ENCODE data around the gene AK8.

Gene AK8

DNA sequence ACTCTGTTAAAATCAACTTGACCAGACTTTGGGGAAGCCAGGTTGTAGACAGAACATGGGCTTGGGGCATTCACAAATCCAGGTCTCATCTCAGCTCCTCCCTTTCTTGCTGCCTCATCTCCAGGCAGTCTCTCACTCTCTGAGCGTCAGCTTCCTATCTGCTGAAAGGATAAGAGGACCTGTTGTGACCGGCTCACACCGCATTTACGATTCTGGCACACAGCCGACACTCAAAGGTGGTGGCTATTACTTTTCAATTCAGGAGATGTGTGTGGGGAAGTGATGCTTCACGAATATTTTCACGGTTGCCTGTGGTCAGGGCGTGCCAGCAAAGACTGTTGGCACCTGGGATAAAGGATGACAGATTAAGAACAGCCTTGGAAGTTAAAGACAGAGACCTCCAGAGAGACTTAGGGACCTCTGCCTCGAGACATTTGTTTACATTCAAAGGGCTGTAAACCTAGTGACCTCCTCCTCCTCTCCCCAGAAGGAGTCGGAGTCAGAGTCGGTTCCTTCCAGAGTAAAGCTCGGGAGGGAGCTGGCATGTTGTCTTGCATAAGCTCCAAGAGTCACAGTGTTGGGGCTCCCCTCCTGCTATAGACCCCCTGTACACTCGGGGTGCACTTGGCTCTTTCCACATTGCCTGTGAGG is 83.2 kb downstream of the AK8 start:
- in situ Hi-C loops (cut with HindIII; ENCODE audit: low pct_unique_long_range_greater_than_20kb, low sequenced_read_pairs): no loop called here
- no peak for DNase-seq (ENCODE audit: low read depth in 1 of 2, low spot score in 1 of 2)
- no peak for TF ChIP-seq JUND (IDR thresholded peaks at IDR 0.05; ENCODE audit: low read depth)

DNA sequence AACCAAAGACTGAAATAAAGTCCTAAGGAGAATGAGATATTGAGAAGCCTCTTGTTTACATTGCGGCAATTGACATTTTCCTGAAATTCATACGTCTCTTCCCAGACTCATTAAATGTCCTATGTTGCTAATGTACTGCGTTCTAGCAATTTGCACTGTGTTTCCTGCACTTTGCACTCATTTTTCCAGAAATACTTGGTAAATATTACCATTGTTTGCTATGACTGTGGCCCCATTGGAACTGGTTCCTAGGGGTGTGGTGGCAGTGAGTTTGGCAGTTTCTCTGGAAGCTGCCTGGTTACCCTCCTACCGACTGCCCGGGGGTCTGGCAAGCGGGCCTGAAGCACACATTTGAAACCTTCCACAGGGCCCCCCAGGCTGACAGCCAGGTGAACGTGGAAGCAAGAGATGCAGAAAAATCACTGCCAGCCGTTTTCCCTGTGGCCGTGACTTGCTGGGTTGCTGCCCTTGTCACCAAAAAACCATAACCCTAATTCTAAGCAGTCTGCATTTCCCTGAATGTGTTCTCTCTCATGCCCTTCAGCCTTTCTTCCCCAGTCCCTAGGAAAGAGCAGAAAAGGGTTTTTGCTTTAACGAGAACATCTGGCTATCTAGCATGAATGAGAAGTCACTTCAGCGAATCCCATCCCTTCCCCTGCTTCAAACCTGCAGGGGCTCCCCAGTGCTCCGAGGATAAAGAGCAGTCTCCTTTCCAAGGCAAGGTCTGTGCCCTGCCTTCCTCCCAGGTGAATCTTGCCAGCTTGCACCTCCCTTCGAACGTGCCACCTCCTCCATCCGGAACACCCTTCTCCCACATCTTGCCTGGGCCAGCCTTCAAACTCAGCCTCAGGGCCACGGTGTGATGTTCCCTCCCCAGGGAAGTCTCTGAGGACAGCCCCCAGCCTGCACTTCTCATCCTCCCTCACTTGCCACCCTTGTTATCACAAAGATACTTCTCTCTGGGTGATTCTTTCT is 84.2 kb downstream of the AK8 start:
- in situ Hi-C loops (cut with HindIII; ENCODE audit: low pct_unique_long_range_greater_than_20kb, low sequenced_read_pairs): no loop called here
- no peak for DNase-seq (ENCODE audit: low read depth in 1 of 2, low spot score in 1 of 2)

DNA sequence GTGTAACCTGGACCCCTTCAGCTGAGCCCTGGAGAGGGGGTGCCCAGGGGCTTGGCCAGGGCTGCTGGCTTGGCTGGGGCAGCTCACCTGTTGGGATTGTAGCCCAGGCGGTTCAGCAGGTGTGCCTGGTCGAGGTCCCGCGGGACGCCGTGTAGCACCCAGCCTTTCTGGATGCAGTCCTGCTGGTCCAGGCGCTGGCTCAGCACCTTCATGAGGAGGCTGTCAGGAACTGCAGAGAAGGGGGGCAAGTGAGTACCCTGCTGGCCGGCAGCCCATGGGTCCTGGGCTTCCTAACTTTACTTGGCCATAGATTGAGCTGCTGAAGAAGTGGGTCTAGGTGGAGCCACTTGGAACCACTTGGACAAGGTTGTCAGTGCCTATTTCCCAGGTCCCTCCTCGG is 85.5 kb downstream of the AK8 start:
- in situ Hi-C loops (cut with HindIII; ENCODE audit: low pct_unique_long_range_greater_than_20kb, low sequenced_read_pairs): no loop called here
- DNase-seq (ENCODE audit: low read depth in 1 of 2, low spot score in 1 of 2): no peak
- no peak for TF ChIP-seq JUND (IDR thresholded peaks at IDR 0.05; ENCODE audit: low read depth)

More for the DNA sequence above, 84.2 kb downstream of the AK8 start:
- TF ChIP-seq JUND (IDR thresholded peaks at IDR 0.05; ENCODE audit: low read depth): no peak

DNA sequence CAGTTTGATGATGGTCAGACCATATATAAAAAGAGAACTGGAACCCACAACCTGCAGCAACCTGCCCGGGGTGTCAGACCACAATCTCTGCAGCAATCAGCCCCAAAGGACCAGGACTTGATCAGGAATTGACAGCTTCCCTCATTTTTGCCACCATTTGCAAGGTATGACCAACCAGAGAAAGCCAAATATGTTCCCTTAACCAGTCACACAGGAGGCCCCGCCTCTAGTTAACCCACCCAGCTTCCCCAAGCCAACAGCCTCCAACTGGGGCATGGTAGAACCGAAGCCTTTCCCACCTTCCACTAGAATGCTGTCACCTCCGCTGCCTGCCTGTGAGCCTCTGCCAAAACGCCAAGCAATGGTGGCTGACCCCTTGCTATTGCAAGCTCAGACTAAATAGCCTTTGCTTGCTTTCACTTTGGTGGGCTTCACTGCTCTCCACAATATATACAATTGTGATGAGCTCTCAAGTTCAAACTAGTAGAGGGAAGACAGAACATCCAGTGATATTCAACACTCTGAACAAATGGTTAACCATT is 86.3 kb downstream of the AK8 start:
- no peak for TF ChIP-seq JUND (IDR thresholded peaks at IDR 0.05; ENCODE audit: low read depth)
- no peak for DNase-seq (ENCODE audit: low read depth in 1 of 2, low spot score in 1 of 2)
- in situ Hi-C loops (cut with HindIII; ENCODE audit: low pct_unique_long_range_greater_than_20kb, low sequenced_read_pairs): no loop called here

DNA sequence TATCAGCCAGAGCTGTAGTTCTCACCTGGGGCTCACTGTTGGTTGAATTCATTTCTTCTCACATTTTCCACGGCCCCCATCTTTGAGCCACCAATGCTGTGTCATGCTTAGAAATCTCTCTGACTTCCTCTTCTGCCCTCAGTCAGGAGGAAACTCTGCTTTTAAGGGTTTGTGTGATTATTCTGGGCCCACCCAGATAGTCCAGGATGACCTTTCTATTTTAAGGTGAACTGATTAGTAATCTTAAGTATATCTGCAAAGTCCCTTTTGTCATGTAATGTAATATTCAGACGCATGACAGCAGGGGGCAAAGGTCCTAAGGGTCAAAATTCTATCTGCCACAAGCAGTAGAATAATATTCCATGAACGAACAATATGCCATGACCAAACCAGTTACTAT is 88.4 kb downstream of the AK8 start:
- TF ChIP-seq JUND (IDR thresholded peaks at IDR 0.05; ENCODE audit: low read depth): no peak
- DNase-seq (ENCODE audit: low read depth in 1 of 2, low spot score in 1 of 2): no peak
- in situ Hi-C loops (cut with HindIII; ENCODE audit: low pct_unique_long_range_greater_than_20kb, low sequenced_read_pairs): no loop called here

DNA sequence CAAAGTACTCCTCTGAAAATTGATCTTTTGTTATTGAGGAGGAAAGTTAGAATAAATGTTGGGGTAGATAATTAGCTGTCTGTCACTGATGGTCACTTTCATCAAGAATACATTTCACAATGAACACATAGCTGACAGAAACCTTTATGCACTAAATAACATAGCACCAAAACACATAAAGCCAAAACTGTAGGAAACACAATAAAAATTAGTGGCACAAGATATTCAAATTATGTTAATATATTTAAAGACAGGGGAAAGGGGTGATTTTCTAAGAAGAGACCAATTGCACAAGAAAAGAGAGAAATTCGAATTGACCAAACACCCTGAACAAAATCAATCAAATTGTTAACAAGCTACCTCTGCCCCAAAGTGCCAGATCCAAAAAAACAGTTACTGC is 89.7 kb downstream of the AK8 start:
- TF ChIP-seq JUND (IDR thresholded peaks at IDR 0.05; ENCODE audit: low read depth): no peak
- DNase-seq (ENCODE audit: low read depth in 1 of 2, low spot score in 1 of 2): no peak
- in situ Hi-C loops (cut with HindIII; ENCODE audit: low pct_unique_long_range_greater_than_20kb, low sequenced_read_pairs): no loop called here

DNA sequence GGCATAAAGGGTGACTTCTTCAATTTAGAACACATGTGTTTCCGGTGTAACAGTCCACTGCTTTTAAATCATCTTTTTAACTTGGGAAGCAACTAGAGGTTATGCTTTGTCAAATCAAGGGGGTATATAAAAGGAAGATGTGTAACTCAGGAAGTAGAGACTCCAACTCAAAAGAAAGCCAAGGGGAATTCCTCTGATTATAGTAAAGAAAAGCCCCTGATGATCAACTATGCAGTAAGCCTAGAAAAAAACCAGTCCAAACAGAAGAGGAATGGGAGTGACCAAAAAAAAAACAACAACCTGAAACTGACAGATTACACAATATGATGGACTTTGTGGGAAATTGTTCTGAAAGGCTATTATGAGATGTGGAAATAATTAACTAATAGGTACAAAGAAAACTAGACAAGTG is 90.3 kb downstream of the AK8 start:
- in situ Hi-C loops (cut with HindIII; ENCODE audit: low pct_unique_long_range_greater_than_20kb, low sequenced_read_pairs): no loop called here
- no peak for DNase-seq (ENCODE audit: low read depth in 1 of 2, low spot score in 1 of 2)
- no peak for TF ChIP-seq JUND (IDR thresholded peaks at IDR 0.05; ENCODE audit: low read depth)

DNA sequence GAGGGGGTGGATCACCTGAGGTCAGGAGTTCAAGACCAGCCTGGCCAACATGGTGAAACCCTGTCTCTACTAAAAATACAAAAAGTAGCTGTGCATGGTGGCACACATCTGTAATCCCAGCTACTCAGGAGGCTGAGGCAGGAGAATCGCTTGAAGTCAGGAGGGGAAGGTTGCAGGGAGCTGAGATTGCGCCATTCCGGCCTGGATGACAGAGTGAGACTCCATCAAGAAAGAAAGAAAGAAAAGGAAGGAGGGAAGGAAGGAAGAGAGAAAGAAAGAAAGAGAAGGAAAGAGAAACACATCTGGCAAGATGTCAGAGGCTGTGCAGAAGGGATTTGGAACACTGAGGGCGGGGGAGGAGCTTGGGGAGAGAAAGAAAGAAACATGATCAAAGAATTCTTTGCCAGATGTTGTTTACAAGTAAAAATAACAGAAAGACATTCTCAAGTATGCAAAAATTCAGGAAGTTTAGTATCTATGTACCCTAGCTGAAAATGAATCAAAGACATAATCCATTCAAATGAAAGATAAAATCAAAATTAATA is 93.7 kb downstream of the AK8 start:
- no peak for DNase-seq (ENCODE audit: low read depth in 1 of 2, low spot score in 1 of 2)
- in situ Hi-C loops (cut with HindIII; ENCODE audit: low pct_unique_long_range_greater_than_20kb, low sequenced_read_pairs): no loop called here
- TF ChIP-seq JUND (IDR thresholded peaks at IDR 0.05; ENCODE audit: low read depth): no peak

DNA sequence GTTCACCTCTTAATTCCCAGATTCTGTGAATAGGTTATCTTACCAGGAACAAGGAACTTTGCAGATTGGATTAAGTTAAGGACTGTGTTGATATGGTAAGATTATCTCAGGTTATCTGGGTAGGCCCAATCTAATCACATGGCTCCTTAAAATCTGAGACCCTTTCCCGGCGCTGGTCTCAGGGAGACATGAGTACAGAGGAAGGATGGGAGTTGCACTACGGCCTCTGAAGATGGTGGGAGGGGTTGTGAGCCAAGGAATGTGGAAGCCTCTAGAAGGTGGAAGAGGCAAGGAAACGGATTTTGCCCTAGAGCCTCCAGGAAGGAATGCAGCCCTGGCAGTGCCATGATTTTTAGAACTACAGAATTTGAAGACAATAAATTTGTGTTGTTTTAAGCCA is 95.1 kb downstream of the AK8 start:
- no peak for DNase-seq (ENCODE audit: low read depth in 1 of 2, low spot score in 1 of 2)
- TF ChIP-seq JUND (IDR thresholded peaks at IDR 0.05; ENCODE audit: low read depth): no peak
- in situ Hi-C loops (cut with HindIII; ENCODE audit: low pct_unique_long_range_greater_than_20kb, low sequenced_read_pairs): no loop called here

DNA sequence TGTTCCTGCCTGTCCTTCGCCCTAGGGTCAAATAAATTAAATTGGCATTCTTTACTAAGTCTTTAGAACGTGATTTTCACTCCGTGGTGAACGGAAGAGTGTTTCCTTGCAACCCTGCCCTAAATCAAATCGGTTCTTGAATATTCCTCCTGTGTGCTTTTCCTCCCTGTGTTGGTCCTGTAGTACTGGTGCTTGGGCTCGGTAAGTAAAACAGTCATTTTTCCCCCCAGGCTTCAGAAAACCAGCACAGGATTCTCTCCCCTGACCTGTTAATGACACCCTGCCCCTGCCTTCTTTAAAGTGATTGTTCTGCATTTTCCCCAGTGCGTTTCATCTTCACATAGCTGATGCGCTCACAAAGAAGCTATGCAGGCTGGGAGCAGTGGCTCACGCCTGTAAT is 96.0 kb downstream of the AK8 start:
- no peak for DNase-seq (ENCODE audit: low read depth in 1 of 2, low spot score in 1 of 2)
- in situ Hi-C loops (cut with HindIII; ENCODE audit: low pct_unique_long_range_greater_than_20kb, low sequenced_read_pairs): no loop called here
- TF ChIP-seq JUND (IDR thresholded peaks at IDR 0.05; ENCODE audit: low read depth): no peak

DNA sequence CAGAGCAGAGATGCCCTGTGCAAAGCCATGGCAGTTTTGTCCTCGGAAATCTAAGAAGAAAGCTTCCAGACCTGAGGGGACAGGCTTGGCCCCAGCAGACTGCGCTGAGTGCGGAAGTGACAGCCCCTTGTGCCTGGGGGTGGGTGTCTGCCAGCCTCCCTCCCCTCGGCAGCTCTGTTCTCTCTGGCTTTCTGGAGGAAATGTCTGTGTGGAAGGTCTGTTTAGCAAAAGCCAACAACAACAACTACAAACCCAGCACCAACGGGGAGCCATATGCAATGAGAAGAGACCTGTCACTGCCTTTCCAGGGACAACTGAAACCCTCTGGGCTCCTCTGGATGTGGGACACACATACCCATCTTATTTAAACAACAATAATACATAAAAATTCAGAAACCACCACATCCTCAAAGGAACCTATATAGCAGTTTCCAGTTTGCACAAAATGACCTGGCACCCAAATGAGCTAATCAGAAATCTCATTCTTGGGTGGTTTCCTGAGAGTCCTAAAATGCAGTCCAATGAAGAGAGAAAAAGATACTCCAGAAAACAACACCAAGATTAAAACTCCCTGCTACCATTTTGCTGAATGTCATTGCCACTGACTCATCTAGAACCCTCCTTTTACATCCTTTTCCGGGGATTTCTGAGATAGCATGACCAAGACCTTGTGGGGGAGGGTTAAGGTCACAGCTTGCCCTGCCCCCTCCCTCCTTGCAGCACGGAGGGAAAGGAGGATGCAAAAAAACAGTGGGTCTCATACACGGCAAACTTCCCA is 97.7 kb downstream of the AK8 start:
- in situ Hi-C loops (cut with HindIII; ENCODE audit: low pct_unique_long_range_greater_than_20kb, low sequenced_read_pairs): no loop called here
- no peak for TF ChIP-seq JUND (IDR thresholded peaks at IDR 0.05; ENCODE audit: low read depth)
- no peak for DNase-seq (ENCODE audit: low read depth in 1 of 2, low spot score in 1 of 2)

DNA sequence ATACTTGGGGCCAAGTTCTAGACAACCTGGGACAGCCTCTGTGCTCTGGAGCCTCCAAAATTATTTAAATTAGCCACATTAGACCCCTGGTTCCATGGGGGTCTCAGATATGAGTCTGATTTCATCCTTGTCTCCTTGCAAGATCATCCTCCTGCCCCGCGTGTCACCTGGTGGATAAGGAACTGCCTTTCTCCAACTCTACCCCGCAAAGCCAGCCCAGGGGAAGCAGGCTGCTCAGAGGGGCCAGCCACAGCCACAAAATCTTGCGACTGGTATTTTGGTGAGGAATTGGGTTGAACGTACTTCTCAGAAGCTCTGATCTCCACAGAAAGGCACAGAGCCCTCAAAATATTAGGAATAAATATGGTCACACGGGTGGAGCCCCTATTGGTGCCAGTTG is 101.2 kb downstream of the AK8 start:
- DNase-seq (ENCODE audit: low read depth in 1 of 2, low spot score in 1 of 2): no peak
- in situ Hi-C loops (cut with HindIII; ENCODE audit: low pct_unique_long_range_greater_than_20kb, low sequenced_read_pairs): no loop called here
- TF ChIP-seq JUND (IDR thresholded peaks at IDR 0.05; ENCODE audit: low read depth): no peak
